Right lobe of liver (tissue), 6 donors: ENCODE measurements around the gene COG7. TPM values are rescaled to one million over a fixed set of nuclear protein-coding genes. Genes with fewer than 3 reads are reported as not detected.
"Not testable (repeated sequence)": the region's sequence is repeated elsewhere in the genome, so short reads cannot be mapped to it uniquely, and the experiment has no call there.

Experiments
- ATAC-seq, 4 donors: fragments of 200-7000 bp; cut with Tn5 transposase; one replicate each; pipeline ENCODE4 v1.9.1; 2020; ENCODE audit warnings: mild to moderate bottlenecking in 4 of 4, moderate library complexity in 4 of 4
- DNase-seq, 3 donors: peaks; one replicate each; pipeline ENCODE4 v3.0.0-alpha.2; 2020
- H3K27ac ChIP-seq, 3 donors: fragments of 200-600 bp; one replicate each; pipeline ENCODE4 v1.8.0; 2022
- H3K27me3 ChIP-seq, 2 donors: fragments of 200-600 bp; one replicate each; pipeline ENCODE4 v1.8.0; 2022
- H3K36me3 ChIP-seq, 4 donors: fragments of 200-600 bp; sonication (generic) in 1 of 4; one replicate each; pipeline versions ENCODE4 v1.5.1 to v1.8.0; 2017 to 2022; ENCODE audit warnings: control low read depth in 1 of 4
- H3K4me1 ChIP-seq, 4 donors: fragments of 200-600 bp; sonication (generic) in 1 of 4; one replicate each; pipeline versions ENCODE4 v1.5.1 to v1.8.0; 2017 to 2022; ENCODE audit warnings: control low read depth in 1 of 4
- H3K4me3 ChIP-seq, 3 donors: fragments of 200-600 bp; one replicate each; pipeline ENCODE4 v1.8.0; 2022
- H3K9me3 ChIP-seq, 4 donors: fragments of 200-600 bp; sonication (generic) in 1 of 4; one replicate each; pipeline versions ENCODE4 v1.5.1 to v1.8.0; 2017 to 2022; ENCODE audit warnings: control low read depth in 1 of 4
- CTCF ChIP-seq, 4 donors: fragments of 200-600 bp in 3 of 4; fragments of 450-650 bp in 1 of 4; IDR thresholded peaks; one replicate each; pipeline versions ENCODE4 v1.5.1 to v1.8.0; 2016 to 2022; ENCODE audit warnings: antibody characterized with exemption in 4 of 4, mild to moderate bottlenecking in 2 of 4
- POLR2A ChIP-seq: fragments of 450-650 bp; IDR thresholded peaks from one replicate; pipeline ENCODE4 v1.6.1; 2017; ENCODE audit warnings: antibody characterized with exemption, mild to moderate bottlenecking
- WGBS: methylation state at CpG from one replicate; pipeline ENCODE4 v1.1.6; 2018; ENCODE audit warnings: low coverage, low lambda C conversion rate; ENCODE audit not compliant: insufficient coverage; ENCODE audit errors: missing lambda C conversion rate; 5-methylcytosine and 5-hydroxymethylcytosine counted together
- intact Hi-C, 2 donors: fragments of 100-400 bp; cut with DNase I; formaldehyde crosslinking; loops; one replicate each; pipeline versions ENCODE4 v1.11.2 to v1.14.1; 2022
- total RNA-seq, 6 experiments: library from RNA; depleted of rRNA in 2 of 6; stranded (reverse); fragments of >200 nt in 2 of 6; fragmentation: NEBNext Ultra II Directional in 3 of 6; extraction: Animal tissue kit (Norgen Biotek cat#: 25700) in 3 of 6; gene quantifications; one replicate each; pipeline versions ENCODE4 v1.1.0 to v1.2.4, GENCODE V29; 2016 to 2023
- donor health status: DM: no; HTN: yes; CAD: no.
- donor health status: DM: no; HTN: no; CAD: no.
- donor health status: DM: no; HTN: no; CAD: no.
- donor health status: DM: no; HTN: yes; CAD: no.
- donor health status: DM: no; HTN: yes; CAD: no.

Gene COG7
- total RNA-seq, 6 experiments from 2014 or later, result 7.5 to 11.2 (median 8.4) TPM

- DNase-seq (no peak), ATAC-seq (no peak)
- Histone ChIP-seq H3K4me1 (peaks cover 0 to 18% (median 8%) of the 10 kb centered on the region in 4 donors), H3K9me3 (no peaks in the 10 kb centered on the region), H3K4me3 (peak overlapping the region; percentile 78 to 90 (median 83)), H3K36me3 (peaks cover 0 to 7% (median 1%) of the 10 kb centered on the region in 4 donors), H3K27me3 (no peaks in the 10 kb centered on the region), H3K27ac (no peak overlapping the region)
- TF ChIP-seq CTCF (IDR thresholded peaks at IDR 0.05), result no peak
- no peak for TF ChIP-seq POLR2A
- intact Hi-C loops, result no loop called here
- 50% methylated on average over 27 of the region's 37 CpGs for WGBS
Measured at GRCh38 chr16:23453338-23454052, 506 bp upstream of the COG7 start.

GRCh38 chr16:23452221-23452571 lies 793 bp downstream of the COG7 start:
- H3K36me3 ChIP-seq, result peaks cover 0 to 7% (median 0%) of the 10 kb centered on the region in 4 donors
- no peaks in the 10 kb centered on the region for H3K9me3 ChIP-seq
- peaks cover 0 to 18% (median 8%) of the 10 kb centered on the region in 4 donors for H3K4me1 ChIP-seq
- intact Hi-C loops, result no loop called here
- H3K4me3 ChIP-seq, result peak overlapping the region; percentile 78 to 90 (median 83)
- TF ChIP-seq CTCF (IDR thresholded peaks at IDR 0.05), result no peak
- no peak for TF ChIP-seq POLR2A
- DNase-seq, result no peak
- H3K27ac ChIP-seq, result peak overlapping the region in 2 of 3 donors; percentile 74 to 93
- ATAC-seq, result peak in 1 of 4 donors; percentile 7
- WGBS, result 0% methylated on average over 10 of the region's 10 CpGs
- H3K27me3 ChIP-seq, result no peaks in the 10 kb centered on the region

- H3K36me3 ChIP-seq, result peaks cover 0 to 21% (median 2%) of the 10 kb centered on the region in 4 donors
- intact Hi-C loops, result no loop called here
- DNase-seq, result no peak
- no peak overlapping the region for H3K4me3 ChIP-seq
- no peaks in the 10 kb centered on the region for H3K27me3 ChIP-seq
- no peak overlapping the region for H3K27ac ChIP-seq
- WGBS, result 82% methylated on average over 4 of the region's 4 CpGs
- no peak for TF ChIP-seq CTCF (IDR thresholded peaks at IDR 0.05)
- TF ChIP-seq POLR2A, result no peak
- H3K9me3 ChIP-seq, result no peaks in the 10 kb centered on the region
- H3K4me1 ChIP-seq, result peaks cover 0 to 10% (median 3%) of the 10 kb centered on the region in 4 donors
- ATAC-seq, result no peak
Measured at GRCh38 chr16:23448392-23448791, 4.6 kb downstream of the COG7 start.

- not testable (repeated sequence) for DNase-seq, H3K4me3 ChIP-seq, H3K4me1 ChIP-seq, ATAC-seq, H3K9me3 ChIP-seq, H3K27me3 ChIP-seq, H3K27ac ChIP-seq
- peaks cover 0 to 36% (median 6%) of the 10 kb centered on the region in 4 donors for H3K36me3 ChIP-seq
- WGBS, result 95% methylated on average over 7 of the region's 7 CpGs
- intact Hi-C loops, result loop anchor here (10.0 kb wide), 1 partner anchor 253 kb away; the partner anchor contains the start of gene SCNN1G (in 2 of the 2)
Measured at GRCh38 chr16:23437542-23437941, 15.4 kb downstream of the COG7 start.

GRCh38 chr16:23436951-23437350 lies 16.0 kb downstream of the COG7 start:
- Histone ChIP-seq H3K4me1 (no peaks in the 10 kb centered on the region), H3K4me3 (no peak overlapping the region), H3K36me3 (peaks cover 0 to 39% (median 7%) of the 10 kb centered on the region in 4 donors), H3K27ac (no peak overlapping the region), H3K9me3 (no peaks in the 10 kb centered on the region), H3K27me3 (no peaks in the 10 kb centered on the region)
- 94% methylated on average over 3 of the region's 4 CpGs for WGBS
- ATAC-seq, result no peak
- DNase-seq, result no peak
- intact Hi-C loops, result loop anchor here (10.0 kb wide), 1 partner anchor 252 kb away; the partner anchor contains the start of gene SCNN1G (in 2 of the 2)
- TF ChIP-seq POLR2A (no peak), CTCF (IDR thresholded peaks at IDR 0.05) (no peak)
